GM12892 (cell line): ENCODE data around the gene PPP2R2B.

Experiments
- DNase-seq: peaks from one replicate; pipeline ENCODE4 v3.0.0; 2011; ENCODE audit not compliant: insufficient read length
- FAIRE-seq: peaks from 2 replicates; lab custom pipeline; 2011; peaks lifted over from hg19 to GRCh38; lab: Jason Lieb, UNC
- POLR2A ChIP-seq: IDR thresholded peaks from 2 replicates; pipeline ENCODE4 v1.6.1; 2011; ENCODE audit warnings: low read depth, low read length, control low read depth
- POLR2AphosphoS5 ChIP-seq: IDR thresholded peaks from 2 replicates; pipeline ENCODE4 v1.6.1; 2011; ENCODE audit warnings: low read depth, low read length, control low read depth
- TAF1 ChIP-seq: IDR thresholded peaks from 2 replicates; pipeline ENCODE4 v1.6.1; 2011; ENCODE audit warnings: low read depth, mild to moderate bottlenecking, control low read depth, low read length, borderline replicate concordance

The PPP2R2B gene

GRCh38 chr5:146902471-146902870, 23.9 kb upstream of the PPP2R2B start:
- DNase-seq (no peak), FAIRE-seq (no peak)
- no peak for TF ChIP-seq POLR2AphosphoS5
- TF ChIP-seq POLR2A, result no peak
- TF ChIP-seq TAF1, result no peak

GRCh38 chr5:146897061-146897460, 18.5 kb upstream of the PPP2R2B start:
- FAIRE-seq, result no peak
- TF ChIP-seq TAF1 (no peak), POLR2AphosphoS5 (no peak), POLR2A (no peak)
- DNase-seq, result no peak

GRCh38 chr5:146894753-146895521, 16.4 kb upstream of the PPP2R2B start:
- FAIRE-seq (no peak), DNase-seq (no peak)
- TF ChIP-seq POLR2AphosphoS5 (no peak), TAF1 (no peak), POLR2A (no peak)

- TF ChIP-seq POLR2AphosphoS5 (no peak), TAF1 (no peak), POLR2A (no peak)
- FAIRE-seq, result no peak
These were observed 15.4 kb upstream of the PPP2R2B start for GRCh38 chr5:146893991-146894390.

DNA sequence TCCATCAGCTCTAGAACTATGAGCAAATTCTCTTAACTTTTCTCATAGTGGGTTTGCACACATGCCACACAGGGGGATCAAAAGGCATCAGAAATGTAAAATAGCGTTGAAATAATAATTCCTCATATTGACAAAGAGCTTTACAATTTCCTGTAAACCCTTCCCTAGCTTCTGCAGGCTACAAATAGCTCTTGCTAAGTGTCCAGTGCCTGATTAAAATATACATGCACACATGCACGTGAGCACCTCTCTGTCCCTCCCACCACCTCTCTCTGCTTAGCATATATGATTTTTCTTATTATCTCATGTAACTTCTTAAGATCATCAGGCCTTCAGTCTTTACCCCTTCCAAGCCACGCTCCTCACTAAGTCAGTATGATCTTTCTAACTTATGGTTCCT, 13.7 kb upstream of the PPP2R2B start:
- TF ChIP-seq POLR2AphosphoS5, result no peak
- no peak for TF ChIP-seq TAF1
- no peak for TF ChIP-seq POLR2A
- DNase-seq, result no peak
- FAIRE-seq, result no peak

More at GRCh38 chr5:146893991-146894390, 15.4 kb upstream of the PPP2R2B start:
- DNase-seq, result no peak

- no peak for DNase-seq
- TF ChIP-seq POLR2A (no peak), TAF1 (no peak), POLR2AphosphoS5 (no peak)
- no peak for FAIRE-seq
These were observed 13.0 kb upstream of the PPP2R2B start for GRCh38 chr5:146891511-146891910.

DNA sequence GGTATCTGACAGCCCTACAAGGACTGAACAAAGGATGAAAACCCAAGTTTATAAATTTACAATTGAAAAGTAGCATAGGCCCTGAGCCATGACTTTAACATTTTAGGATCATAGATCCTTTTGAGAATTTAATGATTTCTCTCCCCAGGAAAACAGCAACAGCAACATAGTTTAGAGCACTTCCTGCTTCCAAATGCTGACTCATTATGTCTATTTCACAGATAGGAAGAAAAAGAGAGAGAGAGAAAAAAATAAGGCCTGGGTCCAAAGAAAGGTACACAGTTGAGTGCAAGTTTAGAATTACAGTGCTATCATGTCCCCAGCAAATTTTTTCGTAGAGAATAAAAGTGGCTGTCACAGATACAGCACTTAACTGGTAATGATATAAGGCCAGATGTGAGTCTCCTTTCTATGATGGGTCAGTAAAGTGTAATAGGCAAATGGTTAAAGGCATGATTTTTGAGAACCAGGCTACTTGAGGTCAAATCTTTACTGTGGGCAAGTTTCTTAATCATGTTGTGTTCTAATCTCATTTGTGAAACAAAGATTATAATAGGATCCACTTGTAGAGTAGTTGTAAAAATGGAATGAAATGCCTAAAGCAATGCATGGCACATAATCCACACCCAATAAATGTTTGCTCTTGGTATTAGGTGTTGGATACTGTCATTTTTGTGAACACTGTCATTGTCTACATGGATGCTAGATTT, 12.3 kb upstream of the PPP2R2B start:
- FAIRE-seq (no peak), DNase-seq (no peak)
- TF ChIP-seq POLR2A (no peak), TAF1 (no peak), POLR2AphosphoS5 (no peak)

DNA sequence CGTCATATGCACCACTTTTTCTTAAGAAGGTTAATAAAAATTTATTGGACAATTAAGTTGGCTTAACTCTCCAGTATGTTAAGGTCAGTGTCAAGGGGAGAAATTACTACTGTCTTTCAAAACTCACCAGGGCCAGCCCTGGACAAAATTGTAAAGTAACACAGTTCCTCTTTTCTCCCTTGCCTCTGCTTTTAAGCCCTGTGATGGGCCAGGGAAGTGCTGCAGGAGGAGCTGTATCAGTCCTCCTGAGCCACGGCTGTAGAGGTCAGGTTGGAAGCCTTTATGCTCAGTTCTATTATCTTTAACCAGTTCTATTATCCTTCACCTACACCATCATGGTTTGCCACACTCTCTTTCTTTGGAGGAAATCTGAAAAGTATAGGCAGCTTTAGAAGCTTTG, 11.5 kb upstream of the PPP2R2B start:
- DNase-seq (no peak), FAIRE-seq (no peak)
- no peak for TF ChIP-seq POLR2AphosphoS5
- no peak for TF ChIP-seq TAF1
- no peak for TF ChIP-seq POLR2A

- FAIRE-seq (no peak), DNase-seq (no peak)
- TF ChIP-seq POLR2AphosphoS5 (no peak), POLR2A (no peak), TAF1 (no peak)
These were observed 10.6 kb upstream of the PPP2R2B start for GRCh38 chr5:146889169-146889568.

GRCh38 chr5:146888351-146888978, 9.9 kb upstream of the PPP2R2B start:
- no peak for DNase-seq
- no peak for TF ChIP-seq TAF1
- TF ChIP-seq POLR2A, result no peak
- TF ChIP-seq POLR2AphosphoS5, result no peak
- FAIRE-seq, result no peak

DNA sequence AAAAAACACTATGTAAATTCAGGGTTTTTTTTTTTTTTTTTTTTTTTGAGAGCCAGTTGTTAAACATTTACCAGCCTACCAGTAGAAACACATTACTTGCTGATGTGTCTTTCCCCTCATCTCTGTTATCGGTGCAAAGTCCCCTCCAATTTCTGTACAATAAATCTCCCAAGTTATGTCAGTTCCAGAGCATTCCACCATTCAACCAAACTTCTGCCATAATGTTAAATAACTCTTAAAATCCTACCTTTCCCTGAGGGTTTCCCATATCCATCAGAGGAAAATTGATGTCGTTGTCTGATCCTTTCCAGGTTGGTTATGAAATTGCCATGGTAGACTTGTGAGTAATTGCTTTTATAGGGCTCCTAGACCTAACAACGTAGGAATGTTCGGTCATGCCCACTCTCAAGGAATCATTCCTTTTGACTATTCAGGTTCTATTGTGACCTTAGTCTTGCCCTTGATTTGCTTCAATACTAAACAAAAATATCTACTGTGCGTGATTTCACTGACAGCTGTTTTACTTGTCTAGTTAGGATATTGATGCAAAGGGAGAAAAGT, 5.6 kb upstream of the PPP2R2B start:
- FAIRE-seq (no peak), DNase-seq (no peak)
- TF ChIP-seq TAF1 (no peak), POLR2AphosphoS5 (no peak), POLR2A (no peak)
